ENCODE measurements around the gene MIOX.

Gene MIOX

GRCh38 chr22:50521710-50522109 is 35.1 kb downstream of the MIOX start:
- H3K4me3 ChIP-seq (ENCODE audit: insufficient read length, low read depth): no peak overlapping the region
- H3K27me3 ChIP-seq (ENCODE audit: insufficient read depth, insufficient read length): no peaks in the 10 kb centered on the region
- no peak for TF ChIP-seq YY1 (IDR thresholded peaks at IDR 0.05; ENCODE audit: insufficient read depth, insufficient read length)
- TF ChIP-seq ZNF274 (IDR thresholded peaks at IDR 0.05; ENCODE audit: low read depth, low read length): no peak
- no peak for TF ChIP-seq SUZ12 (IDR thresholded peaks at IDR 0.05; ENCODE audit: extremely low read depth, insufficient read depth, insufficient read length)
- peaks cover 70% of the 10 kb centered on the region for H3K36me3 ChIP-seq (ENCODE audit: insufficient read depth, insufficient read length, low read length)
- peaks cover 7% of the 10 kb centered on the region for H3K4me1 ChIP-seq (ENCODE audit: insufficient read depth, insufficient read length)
- no peak overlapping the region for H3K9ac ChIP-seq (ENCODE audit: insufficient read length, low read depth)
- no peak for DNase-seq (ENCODE audit: low read depth, low spot score)
- H3K9me3 ChIP-seq (ENCODE audit: insufficient read depth, low read length): no peaks in the 10 kb centered on the region

- TF ChIP-seq YY1 (IDR thresholded peaks at IDR 0.05; ENCODE audit: insufficient read depth, insufficient read length) (no peak), ZNF274 (IDR thresholded peaks at IDR 0.05; ENCODE audit: low read depth, low read length) (no peak)
- Histone ChIP-seq H3K9ac (ENCODE audit: insufficient read length, low read depth) (no peak overlapping the region), H3K27me3 (ENCODE audit: insufficient read depth, insufficient read length) (no peaks in the 10 kb centered on the region), H3K4me3 (ENCODE audit: insufficient read length, low read depth) (no peak overlapping the region), H3K9me3 (ENCODE audit: insufficient read depth, low read length) (no peaks in the 10 kb centered on the region), H3K4me1 (ENCODE audit: insufficient read depth, insufficient read length) (peaks cover 9% of the 10 kb centered on the region), H3K36me3 (ENCODE audit: insufficient read depth, insufficient read length, low read length) (peaks cover 64% of the 10 kb centered on the region)
- no peak for DNase-seq (ENCODE audit: low read depth, low spot score)
Observed at GRCh38 chr22:50522208-50522805, 35.6 kb downstream of the MIOX start.

- Histone ChIP-seq H3K27me3 (ENCODE audit: insufficient read depth, insufficient read length) (no peaks in the 10 kb centered on the region), H3K4me1 (ENCODE audit: insufficient read depth, insufficient read length) (peaks cover 11% of the 10 kb centered on the region), H3K36me3 (ENCODE audit: insufficient read depth, insufficient read length, low read length) (peaks cover 58% of the 10 kb centered on the region), H3K9ac (ENCODE audit: insufficient read length, low read depth) (no peak overlapping the region), H3K9me3 (ENCODE audit: insufficient read depth, low read length) (no peaks in the 10 kb centered on the region), H3K4me3 (ENCODE audit: insufficient read length, low read depth) (no peak overlapping the region)
- no peak for DNase-seq (ENCODE audit: low read depth, low spot score)
- TF ChIP-seq SUZ12 (IDR thresholded peaks at IDR 0.05; ENCODE audit: extremely low read depth, insufficient read depth, insufficient read length) (no peak), ZNF274 (IDR thresholded peaks at IDR 0.05; ENCODE audit: low read depth, low read length) (no peak), YY1 (IDR thresholded peaks at IDR 0.05; ENCODE audit: insufficient read depth, insufficient read length) (no peak)
Observed at GRCh38 chr22:50522806-50523438, 36.3 kb downstream of the MIOX start.

- Histone ChIP-seq H3K9ac (ENCODE audit: insufficient read length, low read depth) (no peak overlapping the region), H3K4me1 (ENCODE audit: insufficient read depth, insufficient read length) (peaks cover 11% of the 10 kb centered on the region), H3K4me3 (ENCODE audit: insufficient read length, low read depth) (no peak overlapping the region), H3K27me3 (ENCODE audit: insufficient read depth, insufficient read length) (no peaks in the 10 kb centered on the region), H3K9me3 (ENCODE audit: insufficient read depth, low read length) (no peaks in the 10 kb centered on the region), H3K36me3 (ENCODE audit: insufficient read depth, insufficient read length, low read length) (peaks cover 53% of the 10 kb centered on the region)
- TF ChIP-seq YY1 (IDR thresholded peaks at IDR 0.05; ENCODE audit: insufficient read depth, insufficient read length) (no peak), ZNF274 (IDR thresholded peaks at IDR 0.05; ENCODE audit: low read depth, low read length) (no peak), SUZ12 (IDR thresholded peaks at IDR 0.05; ENCODE audit: extremely low read depth, insufficient read depth, insufficient read length) (no peak)
- no peak for DNase-seq (ENCODE audit: low read depth, low spot score)
Observed at GRCh38 chr22:50523458-50523805, 36.8 kb downstream of the MIOX start.

GRCh38 chr22:50523806-50524675 is 37.4 kb downstream of the MIOX start:
- no peaks in the 10 kb centered on the region for H3K9me3 ChIP-seq (ENCODE audit: insufficient read depth, low read length)
- H3K4me1 ChIP-seq (ENCODE audit: insufficient read depth, insufficient read length): peaks cover 11% of the 10 kb centered on the region
- no peaks in the 10 kb centered on the region for H3K27me3 ChIP-seq (ENCODE audit: insufficient read depth, insufficient read length)
- no peak for DNase-seq (ENCODE audit: low read depth, low spot score)
- peak overlapping the region; percentile 91 for H3K9ac ChIP-seq (ENCODE audit: insufficient read length, low read depth)
- H3K36me3 ChIP-seq (ENCODE audit: insufficient read depth, insufficient read length, low read length): peaks cover 47% of the 10 kb centered on the region
- TF ChIP-seq YY1 (IDR thresholded peaks at IDR 0.05; ENCODE audit: insufficient read depth, insufficient read length) (no peak), SUZ12 (IDR thresholded peaks at IDR 0.05; ENCODE audit: extremely low read depth, insufficient read depth, insufficient read length) (no peak), ZNF274 (IDR thresholded peaks at IDR 0.05; ENCODE audit: low read depth, low read length) (no peak)
- peak overlapping the region; percentile 82 for H3K4me3 ChIP-seq (ENCODE audit: insufficient read length, low read depth)

- H3K27me3 ChIP-seq (ENCODE audit: insufficient read depth, insufficient read length): no peaks in the 10 kb centered on the region
- no peak for DNase-seq (ENCODE audit: low read depth, low spot score)
- H3K9me3 ChIP-seq (ENCODE audit: insufficient read depth, low read length): no peaks in the 10 kb centered on the region
- peaks cover 11% of the 10 kb centered on the region for H3K4me1 ChIP-seq (ENCODE audit: insufficient read depth, insufficient read length)
- no peak for TF ChIP-seq YY1 (IDR thresholded peaks at IDR 0.05; ENCODE audit: insufficient read depth, insufficient read length)
- TF ChIP-seq ZNF274 (IDR thresholded peaks at IDR 0.05; ENCODE audit: low read depth, low read length): no peak
- TF ChIP-seq SUZ12 (IDR thresholded peaks at IDR 0.05; ENCODE audit: extremely low read depth, insufficient read depth, insufficient read length): no peak
- H3K9ac ChIP-seq (ENCODE audit: insufficient read length, low read depth): peak overlapping the region; percentile 91
- peaks cover 40% of the 10 kb centered on the region for H3K36me3 ChIP-seq (ENCODE audit: insufficient read depth, insufficient read length, low read length)
- peak overlapping the region; percentile 82 for H3K4me3 ChIP-seq (ENCODE audit: insufficient read length, low read depth)
Observed at GRCh38 chr22:50524676-50525103, 38.0 kb downstream of the MIOX start.

All from NT2/D1 (cell line).